Fibroblast of pulmonary artery (primary cell): Measurements from ENCODE around the gene CPEB1.

Source experiments
- DNase-seq: peaks from one replicate; pipeline ENCODE4 v3.0.0-alpha.2; 2010; ENCODE audit warnings: low read depth
- H3K4me3 ChIP-seq: replicated peaks from 2 replicates; pipeline ENCODE4 v1.5.1; 2011; ENCODE audit warnings: low read depth, mild to moderate bottlenecking, control low read depth, low read length, moderate library complexity
- CTCF ChIP-seq: IDR thresholded peaks from 2 replicates; pipeline ENCODE4 v1.5.1; 2011; ENCODE audit warnings: mild to moderate bottlenecking, control low read depth, low read length, inconsistent platforms; ENCODE audit errors: missing control alignments

The CPEB1 gene

GRCh38 chr15:82597815-82598214 is 49.3 kb downstream of the CPEB1 start:
- no peak for TF ChIP-seq CTCF
- H3K4me3 ChIP-seq: no peak overlapping the region
- no peak for DNase-seq

- DNase-seq: no peak
- no peak for TF ChIP-seq CTCF
- no peak overlapping the region for H3K4me3 ChIP-seq
Observed at GRCh38 chr15:82595766-82596165, 51.4 kb downstream of the CPEB1 start.

GRCh38 chr15:82595203-82595602 is 52.0 kb downstream of the CPEB1 start:
- H3K4me3 ChIP-seq: no peak overlapping the region
- no peak for TF ChIP-seq CTCF
- no peak for DNase-seq

- no peak overlapping the region for H3K4me3 ChIP-seq
- TF ChIP-seq CTCF: no peak
- DNase-seq: no peak
Observed at GRCh38 chr15:82587805-82588204, 59.4 kb downstream of the CPEB1 start.

- DNase-seq: peak; percentile 36
- TF ChIP-seq CTCF: no peak
- no peak overlapping the region for H3K4me3 ChIP-seq
Observed at GRCh38 chr15:82585072-82585471, 62.1 kb downstream of the CPEB1 start.

GRCh38 chr15:82580713-82581112 is 66.5 kb downstream of the CPEB1 start:
- no peak for DNase-seq
- TF ChIP-seq CTCF: no peak
- H3K4me3 ChIP-seq: no peak overlapping the region

- H3K4me3 ChIP-seq: no peak overlapping the region
- no peak for TF ChIP-seq CTCF
- no peak for DNase-seq
Observed at GRCh38 chr15:82575335-82575734, 71.8 kb downstream of the CPEB1 start.
